Tongue (tissue), 2 donors: ENCODE measurements around the gene PLA2G12B. TPM values are rescaled to one million over a fixed set of nuclear protein-coding genes. Genes with fewer than 3 reads are reported as not detected.
"Not testable (repeated sequence)": the region's sequence is repeated elsewhere in the genome, so short reads cannot be mapped to it uniquely, and the experiment has no call there.

Experiments
- DNase-seq: peaks from one replicate; pipeline ENCODE4 v3.0.0-alpha.2; 2015
- total RNA-seq: library from RNA; depleted of rRNA; stranded (reverse); fragments of >200 nt; gene quantifications from one replicate; pipeline ENCODE4 v1.2.3, GENCODE V29; 2014

Gene PLA2G12B, protein sequence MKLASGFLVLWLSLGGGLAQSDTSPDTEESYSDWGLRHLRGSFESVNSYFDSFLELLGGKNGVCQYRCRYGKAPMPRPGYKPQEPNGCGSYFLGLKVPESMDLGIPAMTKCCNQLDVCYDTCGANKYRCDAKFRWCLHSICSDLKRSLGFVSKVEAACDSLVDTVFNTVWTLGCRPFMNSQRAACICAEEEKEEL
- 0.31 TPM for total RNA-seq

DNA sequence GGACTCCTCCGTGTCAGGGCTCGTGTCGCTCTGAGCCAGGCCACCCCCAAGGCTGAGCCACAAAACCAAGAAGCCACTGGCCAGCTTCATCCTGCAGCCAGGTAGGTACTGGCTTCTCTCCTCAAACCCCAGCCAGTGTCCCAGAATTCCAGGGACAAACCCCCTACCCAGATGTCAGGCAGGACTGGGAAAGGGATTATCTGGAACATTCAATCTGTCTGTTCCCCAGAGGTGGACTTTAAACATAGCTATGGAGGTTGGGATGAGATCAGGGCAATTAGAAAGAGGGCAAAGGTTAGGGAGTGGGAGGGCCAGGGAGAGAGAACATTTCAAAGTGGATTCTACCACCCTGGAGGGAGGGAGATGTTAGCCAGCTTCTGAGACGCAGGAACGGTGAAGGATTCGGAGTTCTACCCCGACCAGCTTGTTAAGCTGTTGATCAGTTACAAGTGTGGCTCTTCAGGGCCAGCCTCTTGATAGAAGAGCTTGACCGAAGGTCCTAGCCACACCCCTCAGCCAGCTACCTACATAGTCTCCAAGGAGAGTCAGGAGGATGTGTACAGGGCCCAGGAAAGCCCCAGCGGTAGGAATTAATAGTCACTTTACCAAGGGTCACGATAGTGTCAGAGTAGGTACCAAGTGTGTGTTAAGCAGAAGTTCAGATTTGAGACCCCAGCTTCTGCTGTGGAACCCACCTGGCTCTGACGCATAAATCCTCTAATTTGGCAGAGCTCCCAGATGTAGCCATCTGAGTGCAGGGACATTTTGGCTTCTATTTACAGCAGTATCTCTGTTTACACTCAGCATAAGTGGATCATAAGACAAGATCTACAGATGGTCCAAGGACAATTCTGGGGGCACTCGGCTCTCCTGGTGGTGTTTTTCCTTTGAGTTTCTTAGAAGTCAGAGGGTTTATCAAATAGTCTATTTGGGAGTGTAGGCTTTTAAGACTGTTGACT lies at the start of gene PLA2G12B:
PLA2G12B (minus strand) TSS at position 211 of the 959 bp plus-strand sequence; CDS start at position 90, 121 bp downstream.
- peak; percentile 54 for DNase-seq

DNA sequence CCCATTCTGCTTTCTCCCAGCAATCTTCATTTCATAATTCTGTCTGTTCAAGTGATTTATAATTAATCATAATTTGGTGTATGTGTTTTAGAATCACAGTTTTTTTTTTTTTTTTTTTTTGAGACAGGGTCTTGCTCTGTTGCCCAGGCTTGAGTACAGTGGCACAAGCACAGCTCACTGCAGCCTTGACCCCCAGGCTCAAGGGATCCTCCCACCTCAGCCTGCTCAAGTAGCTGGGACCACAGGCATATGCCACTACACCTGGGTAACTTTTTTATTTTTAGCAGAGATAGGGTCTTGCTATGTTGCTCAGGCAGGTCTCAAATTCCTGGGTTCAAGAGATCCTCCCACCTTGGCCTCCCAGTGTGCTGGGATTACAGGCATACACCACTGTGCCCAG lies 49.2 kb upstream of the PLA2G12B start:
- no peak for DNase-seq

DNA sequence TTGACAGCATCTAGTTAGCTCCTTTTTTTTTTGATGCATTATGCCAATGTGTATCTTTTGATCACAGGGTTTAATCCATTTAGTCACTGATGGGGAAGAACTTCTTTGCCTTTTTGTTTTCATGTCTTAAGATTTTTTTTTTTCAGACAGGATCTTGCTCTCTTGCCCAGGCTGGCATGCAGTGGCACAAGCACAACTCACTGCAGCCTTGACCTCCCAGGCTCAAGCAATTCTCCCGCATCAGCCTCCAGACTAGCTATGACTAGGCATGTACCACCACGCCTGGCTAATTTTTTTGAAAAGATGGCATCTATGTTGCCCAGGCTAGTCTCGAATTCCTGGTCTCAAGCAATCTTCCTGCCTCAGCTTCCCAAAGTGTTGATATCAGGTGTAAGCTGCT lies 46.4 kb upstream of the PLA2G12B start:
- no peak for DNase-seq

DNA sequence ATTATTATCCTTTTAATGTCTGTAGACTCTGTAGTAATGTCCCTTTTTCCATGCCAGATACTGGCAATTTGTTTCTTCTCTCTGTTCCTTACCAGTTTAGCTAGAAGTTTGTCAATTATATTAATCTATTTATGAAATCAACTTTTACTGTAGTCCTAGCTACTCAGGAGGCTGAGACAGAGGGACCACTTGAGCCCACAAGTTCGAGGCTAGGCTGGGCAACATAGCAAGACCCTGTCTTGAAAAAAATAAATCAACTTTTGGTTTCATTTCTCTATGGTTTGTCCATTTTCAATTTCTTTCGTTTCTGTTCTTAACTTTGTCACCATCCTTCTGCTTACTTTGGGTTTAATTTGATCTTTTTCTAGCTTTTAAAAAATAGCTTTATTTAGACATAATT lies 42.5 kb upstream of the PLA2G12B start:
- no peak for DNase-seq

DNA sequence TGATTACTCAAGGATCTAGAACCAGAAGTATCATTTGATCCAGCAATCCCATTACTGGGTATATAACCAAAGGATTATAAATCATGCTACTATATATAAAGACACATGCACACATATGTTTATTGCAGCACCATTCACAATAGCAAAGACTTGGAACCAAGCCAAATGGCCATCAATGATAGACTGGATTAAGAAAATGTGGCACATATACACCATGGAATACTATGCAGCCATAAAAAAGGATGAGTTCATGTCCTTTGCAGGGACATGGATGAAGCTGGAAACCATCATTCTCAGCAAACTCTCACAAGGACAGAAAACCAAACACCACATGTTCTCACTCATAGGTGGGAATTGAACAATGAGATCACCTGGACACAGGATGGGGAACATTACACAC lies 40.9 kb upstream of the PLA2G12B start:
- DNase-seq, result not testable (repeated sequence)

DNA sequence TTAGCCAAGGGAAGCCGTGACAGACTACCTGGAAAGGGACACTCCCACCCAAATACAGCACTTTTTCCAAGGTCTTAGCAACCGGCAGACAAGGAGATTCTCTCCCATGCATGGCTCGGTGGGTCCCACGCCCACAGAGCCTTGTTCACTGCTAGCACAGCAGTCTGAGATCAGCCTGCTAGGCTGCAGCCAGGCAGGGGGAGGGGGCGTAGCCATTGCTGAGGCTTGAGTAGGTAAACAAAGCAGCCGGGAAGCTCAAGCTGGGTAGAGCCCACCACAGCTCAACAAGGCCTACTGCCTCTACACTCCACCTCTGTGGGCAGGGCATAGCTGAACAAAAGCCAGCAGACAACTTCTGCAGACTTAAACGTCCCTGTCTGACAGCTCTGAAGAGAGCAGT lies 35.2 kb upstream of the PLA2G12B start:
- not testable (repeated sequence) for DNase-seq

DNA sequence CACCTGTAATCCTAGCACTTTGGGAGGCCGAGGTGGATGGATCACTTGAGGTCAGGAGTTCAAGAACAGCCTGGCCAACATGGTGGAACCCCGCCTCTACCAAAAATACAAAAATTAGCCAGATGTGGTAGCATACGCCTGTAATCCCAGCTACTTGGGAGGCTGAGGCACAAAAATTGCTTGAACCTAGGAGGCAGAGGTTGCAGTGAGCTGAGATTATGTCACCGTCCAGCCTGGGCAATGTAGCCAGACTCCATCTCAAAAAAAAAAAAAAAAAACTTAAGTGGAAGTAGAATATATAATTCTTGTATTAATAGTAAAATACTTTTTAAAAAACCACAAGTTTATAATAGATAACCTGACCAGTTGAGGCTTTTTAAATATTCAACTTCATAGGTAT lies 30.0 kb upstream of the PLA2G12B start:
- DNase-seq, result not testable (repeated sequence)

DNA sequence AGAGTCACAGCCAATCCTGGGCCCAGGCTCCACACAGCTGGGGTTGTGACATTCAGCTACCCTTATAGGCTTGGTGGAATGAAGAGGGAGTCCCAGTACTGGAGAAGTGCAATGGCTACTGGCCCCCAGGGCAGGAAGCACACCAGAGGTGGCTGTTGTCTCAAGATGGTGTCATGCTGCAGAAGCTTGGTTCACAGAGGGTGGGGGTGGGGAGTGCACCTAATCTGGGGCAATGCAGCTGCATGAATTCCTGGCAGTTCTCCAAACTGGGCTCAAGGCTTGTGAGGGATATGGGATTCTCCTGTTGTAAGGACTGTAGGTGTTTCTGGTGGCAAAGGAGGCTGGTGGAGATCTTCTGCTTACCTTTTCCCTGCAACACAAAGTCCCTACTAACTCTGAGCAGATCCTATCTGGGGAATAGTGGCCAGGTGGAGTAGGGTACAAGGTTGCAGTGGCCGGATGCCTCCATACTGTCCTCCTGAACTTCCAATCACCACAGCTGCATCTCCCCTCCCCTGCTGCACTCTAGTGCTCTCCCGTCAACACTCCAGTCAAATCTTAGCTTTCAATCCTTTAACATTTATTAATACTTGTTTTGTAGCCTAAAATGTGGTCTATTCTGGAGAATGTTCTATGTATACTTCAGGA lies 27.4 kb upstream of the PLA2G12B start:
- DNase-seq, result no peak

DNA sequence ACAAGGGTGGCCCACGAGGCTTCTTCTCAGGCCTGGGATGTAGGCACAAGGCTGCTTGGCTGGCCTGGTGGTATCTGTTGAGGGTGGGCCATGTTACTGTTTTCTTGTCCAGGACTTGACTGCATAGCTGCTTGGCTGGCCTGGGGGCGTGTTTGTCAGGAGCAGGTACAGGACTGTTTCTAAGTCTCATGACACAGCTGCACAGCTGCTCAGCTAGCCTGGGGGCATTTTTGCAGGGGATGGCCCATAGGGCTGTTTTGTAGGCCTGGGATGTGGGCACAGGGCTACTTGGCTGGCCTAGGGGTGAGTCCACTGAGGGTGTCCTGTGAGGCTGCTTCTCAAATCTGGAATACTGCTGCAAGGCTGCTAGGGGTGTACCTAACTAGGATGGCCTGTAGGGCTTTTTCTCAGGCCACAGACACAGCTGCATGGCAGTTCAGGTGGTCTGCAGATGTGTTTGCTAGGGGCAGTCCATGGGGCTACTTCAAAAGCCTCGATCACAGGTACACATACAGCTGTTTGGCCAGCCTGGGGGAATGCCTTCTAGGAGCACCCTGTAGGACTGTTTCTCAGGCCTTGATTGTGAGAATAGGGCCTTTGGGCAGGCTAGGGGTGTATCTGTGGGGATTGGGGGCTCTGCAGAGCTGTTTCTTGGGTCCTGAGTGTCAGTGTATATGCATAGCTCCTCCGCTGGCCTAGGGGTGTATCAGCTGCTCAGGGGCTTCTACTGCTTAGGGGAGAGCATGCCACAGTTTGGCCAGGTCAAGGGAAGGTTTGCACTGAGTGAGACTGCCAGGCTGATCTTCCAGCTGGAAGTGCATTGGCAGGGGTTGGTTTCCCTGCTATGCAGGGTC lies 26.6 kb upstream of the PLA2G12B start:
- no peak for DNase-seq

DNA sequence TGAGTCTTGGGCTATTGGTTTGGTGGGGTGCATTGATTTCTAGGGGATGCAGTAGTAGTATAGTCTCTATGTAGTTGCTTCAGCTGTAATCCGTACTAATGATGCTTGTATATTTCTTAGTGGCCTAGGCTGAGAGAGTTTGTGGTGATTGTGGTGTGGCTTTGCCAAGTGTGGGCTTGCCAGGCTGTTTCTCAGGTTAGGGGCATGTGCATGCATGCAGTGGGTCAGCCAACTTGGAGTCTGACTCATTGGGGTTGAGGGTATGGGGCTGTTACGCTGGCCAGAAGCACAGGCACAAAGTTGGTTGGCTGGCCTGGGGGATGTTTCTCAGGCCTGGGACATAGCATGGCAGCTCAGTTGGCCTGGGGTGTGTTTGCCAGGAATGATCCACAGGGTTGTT lies 25.7 kb upstream of the PLA2G12B start:
- DNase-seq, result no peak

DNA sequence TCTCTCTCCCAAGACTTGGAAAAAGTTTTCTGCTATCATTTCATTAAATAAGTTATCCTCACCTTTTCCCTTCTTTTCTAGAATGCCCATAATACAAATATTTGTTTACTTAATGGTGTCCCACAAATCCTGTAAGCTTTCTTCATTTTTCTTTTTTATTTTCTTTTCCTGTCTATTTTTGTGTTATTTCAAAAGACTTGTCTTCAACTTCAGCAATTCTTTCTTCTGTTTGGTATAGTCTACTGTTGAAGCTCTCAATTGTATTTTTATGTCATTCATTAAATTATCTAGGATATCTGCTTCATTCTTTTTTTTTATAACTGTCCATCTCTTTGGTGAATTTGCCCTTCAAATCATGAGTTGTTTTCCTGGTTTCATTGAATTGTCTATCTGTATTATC lies 25.1 kb upstream of the PLA2G12B start:
- no peak for DNase-seq

DNA sequence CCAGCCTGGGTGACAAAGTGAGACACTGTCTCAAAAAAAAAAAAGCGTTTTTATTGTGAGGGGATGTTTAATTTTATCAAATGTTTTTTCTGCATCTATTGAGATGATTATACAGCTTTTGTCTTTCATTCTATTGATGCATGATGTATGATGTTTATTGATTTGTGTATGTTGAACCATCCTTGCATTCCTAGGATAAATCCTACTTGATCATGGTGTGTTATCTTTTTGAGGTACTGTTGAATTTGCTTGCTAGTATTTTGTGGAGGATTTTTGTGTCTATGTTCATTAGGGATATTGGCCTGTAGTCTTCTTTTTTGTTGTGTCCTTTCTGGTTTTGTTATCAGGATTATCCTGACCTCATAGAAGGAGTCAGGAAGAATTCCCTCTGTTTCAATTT lies 22.3 kb upstream of the PLA2G12B start:
- DNase-seq, result no peak

DNA sequence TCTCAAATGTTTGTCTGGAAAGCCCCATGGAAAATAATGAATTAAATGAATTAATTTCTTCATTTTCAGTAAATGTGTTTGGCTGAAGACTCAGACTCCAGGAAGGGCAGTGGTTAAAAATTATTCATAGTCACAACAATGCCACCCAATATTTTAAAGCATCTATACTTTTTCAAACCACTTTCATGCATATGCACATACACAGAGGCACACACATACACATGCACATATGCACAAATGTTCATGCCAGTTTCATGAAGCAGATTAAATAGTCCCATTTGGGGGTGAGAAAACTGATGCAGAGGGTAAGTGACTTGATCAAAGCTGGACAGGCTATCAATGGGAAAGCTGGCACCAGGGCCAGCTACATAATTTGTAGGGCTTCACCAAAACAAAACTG lies 1.4 kb upstream of the PLA2G12B start:
- no peak for DNase-seq

DNA sequence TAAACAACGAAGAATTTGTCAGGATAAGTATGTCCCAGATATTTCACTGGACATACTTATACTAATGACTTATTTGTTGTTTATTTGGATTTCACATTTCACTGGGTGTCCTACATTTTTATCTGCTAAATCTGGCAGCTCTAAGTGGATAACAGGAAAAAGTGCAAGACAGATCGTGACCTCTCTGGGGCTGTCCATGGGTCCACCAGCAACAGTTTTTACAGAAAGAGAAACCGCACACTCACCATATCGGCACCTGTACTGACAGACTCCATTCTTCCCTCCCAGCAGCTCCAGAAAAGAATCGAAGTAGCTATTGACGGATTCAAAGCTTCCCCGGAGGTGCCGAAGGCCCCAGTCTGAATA lies 393 bp downstream of the PLA2G12B start:
- DNase-seq, result no peak

DNA sequence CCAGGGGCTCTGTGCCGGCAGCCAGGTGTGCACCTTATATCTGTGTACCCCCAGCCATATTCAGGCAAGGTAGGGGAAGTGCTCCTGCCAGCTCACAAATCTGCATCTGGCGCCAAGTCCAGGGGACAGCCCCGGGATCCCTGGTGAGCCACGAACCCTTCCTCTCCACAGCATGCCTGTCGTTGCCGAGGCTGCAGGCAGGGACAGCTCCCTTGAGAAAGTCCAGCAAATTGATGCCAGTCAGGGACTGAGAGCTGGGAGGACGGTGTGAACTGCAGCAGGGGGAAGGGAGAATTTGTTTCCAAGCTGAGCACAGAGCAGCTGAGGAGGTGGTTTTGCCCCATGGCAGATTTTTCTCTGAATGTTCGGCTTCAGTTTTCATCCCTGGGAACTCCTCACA lies 919 bp downstream of the PLA2G12B start:
- DNase-seq, result peak; percentile 8

DNA sequence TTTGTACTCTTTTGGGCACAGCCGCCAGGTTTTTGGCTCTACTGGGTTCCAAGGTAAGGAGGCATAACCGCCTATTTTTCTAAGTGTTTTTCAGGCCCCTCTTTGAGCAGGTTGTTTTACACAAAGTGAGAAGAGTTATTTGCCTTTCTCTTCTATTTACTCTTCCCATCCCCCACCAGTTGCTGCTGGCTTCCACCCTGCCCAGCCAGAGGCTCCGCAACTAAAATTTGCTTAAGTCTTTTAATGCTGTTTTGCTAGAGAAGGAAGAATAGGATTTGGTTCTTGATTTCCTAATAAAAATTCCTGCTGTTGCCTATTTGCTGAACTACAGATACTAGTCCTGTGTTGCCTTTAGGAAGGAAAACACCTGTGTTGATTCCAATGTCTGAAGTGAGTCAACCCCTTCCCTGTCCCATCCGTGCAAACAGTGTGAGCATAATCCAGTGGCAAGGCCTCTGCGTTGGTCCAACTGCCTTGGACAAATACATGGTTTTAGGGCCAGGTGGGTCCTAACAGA lies 1.9 kb downstream of the PLA2G12B start:
- DNase-seq, result no peak

DNA sequence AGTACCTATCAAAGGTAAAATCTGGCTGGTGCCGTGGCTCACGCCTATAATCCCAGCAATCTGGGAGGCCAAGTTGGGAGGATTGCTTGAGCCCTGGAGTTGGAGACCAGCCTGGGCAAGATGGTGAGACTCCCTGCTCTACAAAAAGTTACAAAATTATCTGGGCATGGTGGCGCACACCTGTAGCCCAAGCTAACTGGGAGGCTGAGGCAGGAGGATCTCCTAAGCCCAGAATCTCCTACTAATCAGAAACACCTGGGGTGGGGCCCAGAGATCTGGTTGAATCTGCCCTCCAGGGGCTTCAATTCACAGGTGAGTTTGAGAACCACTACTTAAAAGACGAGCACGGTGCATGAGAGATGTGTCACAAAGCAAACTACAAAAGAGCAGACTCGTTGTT lies 2.4 kb downstream of the PLA2G12B start:
- DNase-seq, result no peak

DNA sequence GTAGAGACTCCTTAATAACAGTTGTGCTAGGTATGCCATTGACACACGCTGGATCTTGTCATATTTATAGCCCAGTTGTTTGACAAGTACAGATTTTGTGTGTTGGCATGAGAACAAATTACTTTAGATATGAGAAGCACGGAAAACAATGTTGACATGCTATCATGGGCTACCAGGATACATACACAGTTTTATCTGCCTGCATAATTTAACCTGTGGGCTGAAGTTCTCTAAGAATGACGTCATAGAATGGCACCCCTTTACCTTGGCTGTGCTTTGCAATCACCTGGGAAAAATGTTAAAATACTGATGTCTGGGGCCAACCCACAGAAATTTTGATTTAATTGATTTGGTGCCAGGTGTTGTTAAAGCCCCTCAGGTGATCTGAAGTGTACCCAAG lies 2.8 kb downstream of the PLA2G12B start:
- no peak for DNase-seq

DNA sequence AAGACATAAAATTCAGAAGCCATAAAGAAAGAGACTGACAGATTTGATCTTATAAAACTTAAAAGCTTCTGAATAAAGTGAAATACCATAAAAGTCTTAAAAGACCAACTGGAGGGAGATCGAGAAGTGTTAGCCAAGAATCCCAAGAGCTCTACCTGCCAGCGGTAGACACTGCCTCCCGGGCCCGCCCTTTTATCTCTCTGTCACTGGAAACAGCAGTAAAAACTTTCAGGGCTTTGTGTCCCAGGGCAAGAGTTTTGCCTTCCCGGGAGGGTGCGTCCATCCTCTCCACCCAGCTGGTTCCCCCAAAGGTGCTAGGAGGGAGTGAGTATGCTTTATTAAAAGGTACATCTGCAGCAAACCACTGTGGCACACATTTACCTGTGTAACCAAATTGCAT lies 5.8 kb downstream of the PLA2G12B start:
- no peak for DNase-seq

DNA sequence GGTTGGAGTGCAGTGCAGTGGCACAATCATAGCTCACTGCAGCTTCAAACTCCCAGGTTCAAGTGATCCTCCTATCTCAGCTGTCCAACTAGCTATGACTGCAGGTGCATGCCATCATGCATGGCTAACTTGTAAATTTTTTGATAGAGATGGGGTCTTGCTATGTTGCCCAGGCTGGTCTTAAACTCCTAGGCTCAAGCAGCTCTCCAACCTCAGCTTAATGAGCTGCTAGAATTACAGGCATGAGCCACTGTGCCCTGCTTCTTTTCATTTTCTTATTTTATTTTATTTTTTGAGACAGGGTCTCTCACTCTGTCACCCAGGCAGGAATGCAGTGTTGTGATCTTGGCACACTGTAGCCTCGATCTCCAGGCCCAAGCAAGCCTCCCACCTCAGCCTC lies 7.6 kb downstream of the PLA2G12B start:
- no peak for DNase-seq

DNA sequence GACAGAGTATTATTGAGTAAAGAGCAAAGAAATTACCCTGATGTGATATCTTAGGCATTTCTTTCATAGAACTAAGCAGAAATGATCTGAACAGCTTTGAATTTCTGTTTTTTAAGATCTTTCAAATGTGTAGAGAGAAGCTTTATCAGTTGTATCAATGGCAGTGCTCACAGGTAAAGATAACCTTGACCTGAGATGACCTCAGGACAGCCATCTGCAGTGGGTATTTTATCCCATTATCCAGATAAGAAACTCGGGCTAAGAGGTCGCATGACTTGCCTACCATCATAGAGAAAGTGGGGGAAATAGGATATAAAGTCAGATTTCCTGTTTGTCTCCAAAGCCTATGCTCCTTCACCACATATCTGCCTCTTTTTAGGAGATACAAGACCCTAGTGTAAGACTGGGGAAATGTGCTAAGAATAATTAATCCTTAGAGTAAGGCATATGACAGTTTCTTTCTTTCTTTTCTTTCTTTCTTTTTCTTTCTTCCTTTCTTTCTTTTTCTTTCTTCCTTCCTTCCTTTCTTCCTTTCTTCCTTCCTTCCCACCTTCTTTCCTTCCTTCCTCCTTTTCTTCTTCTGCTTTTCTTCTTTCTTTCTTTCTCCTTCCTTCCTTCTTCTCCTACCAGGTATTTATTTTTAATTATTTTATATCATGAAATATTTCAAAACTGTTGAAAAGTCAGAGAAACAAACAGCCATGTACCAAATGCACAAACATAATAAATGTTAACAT lies 10.9 kb downstream of the PLA2G12B start:
- DNase-seq, result no peak
